Limb (tissue), 2 donors: ENCODE measurements around the gene EPHA1.
A peak's percentile ranks its signal among the peaks of the same experiment; 100 is the strongest.

Source experiments
- DNase-seq, 2 donors: peaks; one replicate each; pipeline ENCODE4 v3.0.0-alpha.2; 2016; ENCODE audit errors: extremely low spot score in 2 of 2

EPHA1 gene

DNA sequence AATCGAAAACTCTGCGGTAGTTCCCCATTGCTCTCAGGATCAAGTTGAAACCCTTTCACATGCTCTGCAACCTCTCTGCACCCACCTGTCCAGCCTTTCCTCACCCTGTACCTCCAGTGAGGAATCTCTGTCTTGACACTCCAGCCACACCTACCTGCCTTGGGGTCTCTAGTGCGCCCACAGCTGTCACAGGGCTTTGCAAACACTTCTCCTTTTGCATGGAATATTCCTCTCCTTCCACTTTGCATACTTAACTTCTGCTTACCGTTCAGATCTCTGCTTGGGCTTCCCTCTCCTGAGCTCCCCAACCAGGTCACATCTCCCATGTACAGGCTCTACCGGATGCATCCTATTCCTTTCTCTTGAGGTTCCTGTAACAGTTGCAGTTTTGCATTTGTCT is 34.1 kb downstream of the EPHA1 start:
- no peak for DNase-seq

DNA sequence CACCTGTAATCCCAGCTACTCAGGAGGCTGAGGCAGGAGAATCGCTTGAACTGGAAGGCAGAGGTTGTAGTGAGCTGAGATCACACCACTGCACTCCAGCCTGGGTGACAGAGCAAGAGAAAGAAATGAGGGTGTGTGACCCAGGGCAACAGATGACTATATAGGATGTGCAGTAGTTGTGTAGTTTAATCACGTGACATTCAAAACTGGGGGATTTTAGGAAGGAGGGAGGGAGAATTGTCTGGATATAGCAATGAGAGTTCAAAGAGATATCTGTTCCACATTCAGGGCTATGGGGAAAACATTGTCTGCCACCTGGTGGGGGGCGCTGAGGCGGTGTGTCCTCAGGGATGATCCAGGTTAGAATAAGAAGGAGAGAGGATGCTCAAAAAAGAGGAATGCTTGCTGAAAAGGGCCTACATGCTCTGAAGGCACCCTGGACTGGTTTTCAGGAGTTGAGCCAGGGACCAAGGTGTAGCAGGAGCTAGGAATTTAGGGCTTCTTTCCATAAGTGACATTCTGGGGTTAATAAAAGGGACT is 35.3 kb downstream of the EPHA1 start:
- DNase-seq = no peak

DNA sequence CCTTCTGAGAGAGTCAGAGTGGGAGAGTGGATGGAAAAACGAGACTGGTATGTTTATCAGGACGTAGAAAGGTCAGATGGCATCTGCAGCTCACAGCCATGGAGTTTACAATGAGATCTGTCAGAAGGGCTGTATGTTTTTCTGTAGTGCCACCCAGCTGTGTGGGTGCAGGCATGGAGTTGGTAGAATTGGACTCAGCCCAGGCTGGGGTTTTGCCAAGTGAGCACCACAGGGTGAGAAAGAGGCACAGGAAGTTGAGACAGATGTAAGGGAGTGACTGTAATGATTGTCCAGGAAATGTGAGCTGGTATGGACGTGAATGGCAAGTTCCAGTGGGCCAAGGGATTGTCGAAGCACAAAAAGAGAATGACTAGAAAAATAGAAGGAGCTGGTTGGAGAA is 36.6 kb downstream of the EPHA1 start:
- no peak for DNase-seq

DNA sequence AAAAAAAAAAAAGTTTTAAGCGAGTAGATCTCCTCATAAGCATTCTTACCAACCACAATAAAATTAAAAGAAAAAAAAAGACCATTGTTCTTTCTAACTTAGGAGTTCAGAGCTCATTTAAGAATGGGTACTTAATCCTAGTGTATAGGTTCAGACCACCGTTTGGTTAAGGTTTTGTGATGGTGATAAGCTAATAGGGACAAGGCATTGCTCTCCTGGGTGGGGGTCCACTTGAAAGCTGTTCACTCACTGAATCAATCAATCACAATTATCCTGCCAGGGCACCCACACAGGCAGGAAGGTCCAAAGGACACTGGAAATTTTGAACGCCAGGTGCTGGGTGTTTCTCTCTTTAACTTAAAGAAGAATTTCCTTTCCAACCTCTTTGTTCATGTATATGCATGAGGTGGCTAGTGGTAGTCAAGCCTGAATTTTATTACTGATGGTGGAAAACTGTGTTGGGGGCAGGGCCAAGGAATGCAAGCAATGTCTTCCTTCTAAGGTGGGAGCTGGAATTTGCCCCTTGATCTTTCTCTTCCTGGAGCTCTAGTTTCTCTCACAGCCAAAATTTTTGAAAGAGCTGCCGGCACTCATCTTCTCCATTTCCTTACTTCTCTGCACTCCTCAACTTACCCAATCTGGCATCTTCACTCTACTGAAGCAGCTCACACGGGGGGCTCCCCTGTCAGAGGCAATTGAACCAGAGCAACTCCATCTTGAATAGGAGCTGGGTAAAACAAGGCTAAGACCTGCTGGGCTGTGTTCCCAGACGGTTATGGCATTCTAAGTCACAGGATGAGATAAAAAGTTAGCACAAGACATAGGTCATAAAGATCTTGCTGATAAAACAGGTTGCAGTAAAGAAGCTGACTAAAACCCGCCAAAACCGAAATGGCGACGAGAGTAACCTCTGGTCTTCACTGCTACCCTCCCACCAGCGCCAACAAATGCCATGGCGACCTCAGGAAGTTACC is 38.7 kb downstream of the EPHA1 start:
- no peak for DNase-seq

DNA sequence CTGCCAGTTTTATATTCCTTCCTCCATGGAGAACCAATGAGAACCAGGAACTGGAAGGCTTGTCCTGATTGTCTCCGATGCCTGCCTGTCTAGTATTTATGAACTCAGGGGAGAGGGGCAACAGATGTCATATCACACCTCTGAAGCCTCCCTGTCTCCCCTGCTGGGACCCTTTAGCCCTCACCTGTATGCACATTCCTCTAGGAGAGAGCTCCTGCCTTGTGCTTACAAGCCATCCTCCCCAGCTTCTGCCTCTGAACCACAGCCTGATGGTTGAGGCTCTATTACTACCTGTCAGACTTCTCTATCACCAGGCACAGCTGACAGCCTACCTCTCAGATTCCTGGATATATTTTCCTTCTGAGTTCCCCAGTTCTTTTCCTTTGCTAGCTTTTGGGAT is 40.3 kb downstream of the EPHA1 start:
- no peak for DNase-seq

DNA sequence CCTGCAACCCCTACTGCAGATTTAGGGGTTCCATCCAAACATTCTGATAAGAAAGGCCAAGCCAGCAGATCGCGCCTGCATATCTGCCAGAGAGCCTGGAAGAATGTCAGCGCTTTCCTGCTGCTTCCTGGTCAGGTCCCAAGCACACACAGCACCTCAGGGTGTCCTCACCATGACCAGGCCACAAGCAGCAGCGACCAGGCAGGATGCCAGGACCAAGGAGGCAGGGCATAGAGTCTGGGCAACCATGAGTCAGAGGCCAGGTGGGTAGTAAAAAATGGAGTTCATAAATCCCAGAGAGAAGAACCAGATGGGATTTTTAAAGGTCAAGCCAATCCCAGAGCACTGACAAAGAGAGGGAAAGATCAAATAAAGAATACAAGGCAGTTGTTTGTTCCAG is 40.7 kb downstream of the EPHA1 start:
- DNase-seq = no peak

DNA sequence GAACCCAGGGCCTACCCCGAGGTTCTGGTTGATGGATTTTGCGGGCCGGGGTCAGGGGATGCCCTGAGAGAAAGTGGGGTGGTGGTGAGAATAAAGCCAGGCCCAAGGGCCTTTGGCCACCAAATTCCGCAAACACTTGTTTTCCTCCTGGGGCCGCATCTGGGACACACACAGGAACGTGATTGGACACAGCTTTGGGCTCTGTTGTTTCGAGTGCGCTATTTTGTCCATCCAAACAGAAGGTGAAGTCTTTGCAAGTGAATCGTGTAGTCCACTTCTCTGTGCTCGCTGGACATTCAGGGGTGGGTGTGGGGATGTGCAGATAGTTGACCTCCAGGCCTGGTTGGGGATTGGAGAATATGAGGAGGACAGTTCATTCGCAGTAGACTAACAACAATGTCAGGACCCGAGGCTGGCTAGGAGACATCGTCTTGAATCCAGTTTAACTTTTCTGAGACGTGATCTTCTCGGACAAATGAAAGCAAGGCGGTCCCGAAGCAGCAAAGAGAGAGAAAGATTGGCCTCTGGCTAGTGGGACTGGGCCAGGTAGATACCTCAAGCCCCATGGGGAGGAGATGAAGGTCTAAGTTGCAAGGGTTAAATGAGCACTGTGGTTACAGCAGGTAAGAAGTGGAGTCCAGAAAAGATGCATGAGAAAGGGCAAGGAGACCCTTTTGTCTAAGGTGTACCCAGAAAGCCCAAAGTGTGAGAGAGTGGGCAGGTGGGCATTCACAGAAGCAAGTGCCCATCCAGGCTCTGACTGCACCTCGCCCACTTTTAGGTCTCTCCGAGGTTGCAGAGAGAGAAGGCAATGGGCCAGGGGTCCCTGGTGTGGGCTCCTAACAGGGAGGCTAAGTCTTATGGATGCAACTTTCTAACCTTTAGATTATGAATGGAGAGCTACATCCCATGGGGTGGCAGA is 45.4 kb downstream of the EPHA1 start:
- DNase-seq = no peak

DNA sequence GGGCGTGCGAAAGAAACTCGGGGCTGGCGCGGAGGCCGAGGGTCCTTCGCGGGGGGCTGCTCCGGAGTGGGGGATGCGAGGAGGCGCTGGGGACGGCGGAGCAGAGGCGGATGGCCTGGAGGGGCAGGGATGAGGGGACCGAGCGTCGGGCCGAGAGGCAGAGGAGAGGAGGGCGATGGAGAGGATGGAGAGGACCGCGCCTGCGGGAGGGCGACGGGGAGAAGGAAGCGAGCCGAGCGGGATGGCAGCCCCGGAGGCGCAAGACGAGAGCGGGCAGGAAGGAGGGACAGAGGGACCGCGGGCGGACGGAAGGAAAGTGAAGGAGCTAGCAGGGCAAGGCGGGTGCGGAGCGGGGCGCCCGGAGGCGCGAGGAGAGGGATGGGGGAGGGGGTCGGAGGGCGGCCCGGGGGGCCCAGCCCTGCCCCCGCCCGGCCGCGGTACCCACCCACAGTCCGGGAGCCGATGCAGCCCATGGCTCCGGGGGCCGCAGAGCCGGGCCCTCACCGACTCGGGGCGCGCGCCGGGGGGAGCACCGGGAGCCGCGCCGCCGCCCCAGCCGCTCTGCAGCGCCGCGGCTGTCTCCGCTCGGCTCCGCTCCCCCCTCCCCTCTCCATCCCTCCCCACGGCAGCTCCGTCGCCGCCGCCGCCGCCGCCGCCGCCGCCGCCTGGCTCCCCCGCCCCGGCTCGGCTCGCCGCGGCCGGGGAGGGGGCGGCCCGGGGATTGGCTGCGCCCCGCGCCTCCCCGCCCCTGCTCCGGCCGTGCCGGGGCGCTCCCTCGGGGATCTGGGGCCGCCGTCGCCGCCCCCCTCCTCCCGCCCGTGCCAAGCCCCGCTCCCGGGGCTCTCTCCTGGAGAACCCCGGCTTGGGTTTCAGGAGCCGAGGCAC is 46.3 kb downstream of the EPHA1 start, which contains the start of gene FAM131B:
Gene FAM131B, minus strand, starts transcription at position 583 of the 885 bp plus-strand sequence. Its CDS starts 110 bp downstream, at position 473.
- DNase-seq = peak in 1 of 2 donors; percentile 69

DNA sequence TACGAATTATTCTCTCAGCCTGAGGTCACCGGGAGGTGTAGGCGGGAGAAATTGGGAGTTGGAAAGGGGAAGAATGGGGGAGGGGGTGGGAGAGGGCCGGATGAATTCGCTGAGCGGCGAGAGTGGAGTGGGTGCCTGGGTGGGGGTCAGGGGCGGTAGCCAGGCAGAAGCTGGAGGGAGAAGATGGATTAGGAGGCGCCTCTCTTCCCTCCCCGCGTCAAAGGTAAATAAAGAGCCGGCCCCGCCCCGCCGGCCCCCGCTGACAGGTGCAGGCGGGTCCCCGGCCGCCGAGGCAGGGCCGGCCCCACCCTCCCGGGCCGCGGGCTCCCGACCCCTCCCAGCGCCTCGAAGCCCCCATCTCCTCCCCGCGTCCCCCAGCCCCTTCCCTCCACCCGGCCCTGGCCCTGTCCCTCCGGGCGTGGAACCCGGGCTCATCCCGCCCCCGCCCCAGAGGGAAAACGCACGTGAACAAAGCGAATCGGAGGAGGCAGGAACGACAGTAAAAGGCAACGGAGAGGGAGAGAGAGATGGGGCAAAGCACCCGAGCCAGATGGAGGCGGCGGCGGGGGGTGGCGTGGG is 47.0 kb downstream of the EPHA1 start:
- DNase-seq = peak in 1 of 2 donors; percentile 50

DNA sequence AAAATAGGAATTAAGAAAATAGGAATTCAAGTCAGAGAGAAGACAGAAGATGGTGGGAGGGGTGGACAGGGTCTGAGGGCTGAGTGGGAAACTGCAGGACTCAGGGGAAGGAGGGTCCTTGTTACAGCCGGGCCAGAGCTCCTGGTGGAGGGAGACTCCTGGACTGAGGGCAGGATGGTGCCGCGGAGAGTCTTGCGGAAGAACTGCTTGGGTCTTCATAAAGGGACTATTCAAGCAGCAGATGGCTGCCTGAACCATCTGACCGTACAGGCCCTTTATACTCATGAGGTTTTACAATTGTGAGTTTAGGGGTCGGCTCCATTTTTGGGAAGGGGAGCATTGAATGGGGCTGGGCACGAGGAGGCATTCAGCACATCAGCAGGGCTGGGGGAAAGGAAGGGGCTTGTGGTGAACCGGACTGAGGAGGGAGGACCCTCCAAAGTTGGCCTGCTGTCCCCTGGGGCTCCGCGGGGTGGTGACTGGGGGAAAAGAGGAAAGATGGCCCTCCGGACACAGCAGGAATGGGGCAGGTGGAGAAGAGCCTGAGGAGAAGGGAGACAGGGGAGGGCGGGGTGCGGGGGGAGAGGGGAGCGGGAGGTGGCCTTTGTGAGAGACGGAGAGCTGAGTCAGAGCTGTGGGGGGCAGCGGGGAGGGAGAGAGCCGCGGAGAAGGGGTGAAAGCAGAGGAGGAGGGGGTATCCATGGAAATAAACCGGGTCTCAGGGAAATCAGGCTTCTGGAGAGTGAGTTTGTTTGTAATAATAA is 47.7 kb downstream of the EPHA1 start:
- peak in 1 of 2 donors; percentile 58 for DNase-seq

DNA sequence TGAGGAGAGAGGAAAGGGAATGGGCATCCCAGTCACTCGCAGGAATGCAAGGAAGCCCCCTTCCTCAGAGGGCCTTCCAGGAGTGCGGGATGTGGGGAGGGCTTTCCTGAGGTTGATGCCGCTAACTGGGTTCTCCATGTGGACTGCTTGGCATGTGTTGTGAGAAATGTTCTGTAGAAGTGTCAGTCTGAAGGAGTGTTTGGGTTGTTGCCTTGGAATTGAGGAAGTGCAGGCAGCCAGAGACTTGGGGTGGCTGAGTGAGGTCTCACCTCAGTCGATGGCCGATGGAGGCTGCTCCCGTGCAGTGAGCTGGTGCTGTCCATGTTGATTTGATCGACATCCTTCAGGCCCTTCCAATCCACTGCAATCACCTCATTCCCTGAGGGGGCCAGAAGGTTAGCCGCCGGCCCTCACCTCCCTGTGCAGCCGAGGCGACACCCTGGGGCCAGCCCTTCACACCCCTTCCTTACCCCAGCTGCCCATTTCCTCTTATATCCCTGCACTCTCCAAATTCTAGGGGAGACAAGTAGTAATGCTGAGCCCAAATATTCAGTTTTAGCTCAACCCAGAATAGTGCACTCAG is 48.8 kb downstream of the EPHA1 start:
- no peak for DNase-seq

DNA sequence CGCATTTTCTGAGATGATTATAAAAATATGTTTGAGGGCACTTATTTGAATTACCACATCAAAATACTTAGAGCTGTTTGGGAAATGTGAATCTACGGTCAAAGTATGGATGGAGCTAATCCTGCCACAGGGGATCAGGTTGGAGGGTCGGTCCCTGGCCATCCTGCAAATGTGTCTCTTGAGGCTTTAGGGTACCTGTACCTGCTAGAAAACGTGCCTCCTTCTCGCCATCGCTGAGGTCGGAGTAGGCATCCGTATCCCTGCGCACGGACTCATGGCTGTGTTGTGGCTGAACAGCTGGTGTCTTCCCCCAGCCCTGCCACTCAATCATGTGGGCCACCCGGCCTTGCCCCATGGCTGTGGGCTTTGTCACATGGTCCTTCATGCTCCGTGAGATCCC is 50.0 kb downstream of the EPHA1 start:
- no peak for DNase-seq

DNA sequence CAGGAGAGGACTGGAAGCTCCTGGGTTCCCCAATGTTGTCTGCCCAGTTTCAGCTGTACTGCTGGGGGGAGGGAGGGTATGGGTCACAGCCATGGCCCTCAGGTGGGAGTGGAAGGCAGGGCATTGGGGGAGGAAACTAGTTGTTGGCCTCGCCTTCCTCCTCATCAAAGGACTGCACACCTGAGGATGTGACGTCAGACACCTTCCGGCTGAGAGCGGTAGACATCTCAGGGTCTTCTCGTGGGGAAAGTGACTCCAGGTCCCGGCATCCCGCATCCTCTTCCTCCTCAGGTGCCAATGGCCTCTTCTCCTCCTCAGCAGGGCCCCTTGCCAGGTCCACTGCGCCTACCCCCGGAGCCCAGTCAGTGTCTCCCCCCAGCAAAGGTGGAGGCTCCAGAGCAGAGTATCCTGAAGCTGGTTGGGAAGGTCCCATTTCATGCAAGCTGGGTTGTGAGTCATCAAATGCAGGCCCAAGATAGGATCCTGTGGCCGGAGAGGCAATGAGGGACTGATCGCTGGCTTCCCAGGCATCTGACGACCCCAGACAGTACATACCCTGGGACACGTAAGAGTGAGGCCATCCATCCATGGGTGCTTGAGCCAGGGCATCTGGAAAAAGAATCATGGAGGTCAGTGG is 52.1 kb downstream of the EPHA1 start:
- DNase-seq = no peak

DNA sequence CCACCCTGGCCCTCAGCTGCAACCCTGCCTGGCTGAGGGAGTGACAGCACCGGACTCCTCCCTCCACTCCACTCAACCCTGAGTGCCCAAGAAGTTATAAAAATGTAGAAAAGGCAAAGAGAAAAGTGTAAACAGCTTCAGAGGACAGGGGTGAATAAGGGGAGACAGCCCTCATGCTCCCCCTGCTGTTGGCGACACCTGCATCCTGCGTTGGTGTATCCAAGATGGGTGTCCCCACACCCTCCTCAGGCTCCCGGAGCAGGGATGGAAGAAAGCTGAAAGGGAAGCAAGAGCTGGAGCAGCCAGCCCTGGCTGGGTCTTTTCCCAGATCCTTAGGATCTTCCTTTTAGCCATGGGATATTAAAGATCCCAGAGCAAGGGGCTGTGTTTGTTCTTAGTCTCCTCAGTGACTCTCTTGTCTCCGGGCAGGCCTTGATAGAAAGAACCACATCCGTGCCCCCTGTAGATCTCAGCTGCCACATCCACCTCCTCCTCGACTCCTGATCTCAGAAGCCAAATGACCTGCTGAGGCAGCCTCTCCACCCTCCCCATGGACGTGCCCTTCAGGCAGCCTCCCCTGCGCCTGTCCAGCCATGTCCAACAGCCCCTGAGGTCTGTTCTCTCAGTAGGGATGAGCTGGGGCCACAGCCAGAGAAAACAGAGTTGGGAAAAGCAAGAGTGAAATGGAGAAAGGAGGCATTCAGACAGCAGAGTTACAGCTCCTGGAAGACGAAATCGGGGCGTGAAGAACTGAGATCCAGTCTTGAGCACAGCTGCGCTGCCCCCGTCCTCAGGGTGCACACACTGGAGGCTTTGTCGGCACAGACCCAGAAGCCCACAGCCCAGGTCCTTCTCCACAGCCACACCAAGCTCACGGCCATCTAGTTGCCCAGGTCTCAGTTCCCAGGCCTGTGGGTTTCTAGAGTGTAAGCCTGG is 52.9 kb downstream of the EPHA1 start:
- DNase-seq = no peak

DNA sequence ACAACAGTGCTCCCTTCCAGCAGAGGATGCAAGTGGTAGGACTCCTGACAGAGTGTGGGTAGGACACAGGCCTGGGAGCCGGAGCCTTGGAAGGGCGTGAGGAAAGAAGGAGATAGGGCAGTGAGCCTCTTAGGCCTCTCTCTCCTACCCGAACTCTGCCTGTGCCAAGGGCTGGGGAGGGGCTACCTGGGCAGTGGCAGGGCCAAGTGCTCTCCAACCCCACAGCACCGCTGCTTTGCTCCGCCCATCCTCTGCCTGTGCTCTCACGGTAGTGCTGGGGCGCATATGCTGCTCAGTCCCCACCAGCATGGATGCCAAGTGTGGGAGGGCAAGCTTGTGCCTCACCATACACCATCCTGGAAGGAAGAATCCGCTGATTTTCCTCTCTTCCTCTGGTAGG is 53.7 kb downstream of the EPHA1 start:
- DNase-seq = no peak

DNA sequence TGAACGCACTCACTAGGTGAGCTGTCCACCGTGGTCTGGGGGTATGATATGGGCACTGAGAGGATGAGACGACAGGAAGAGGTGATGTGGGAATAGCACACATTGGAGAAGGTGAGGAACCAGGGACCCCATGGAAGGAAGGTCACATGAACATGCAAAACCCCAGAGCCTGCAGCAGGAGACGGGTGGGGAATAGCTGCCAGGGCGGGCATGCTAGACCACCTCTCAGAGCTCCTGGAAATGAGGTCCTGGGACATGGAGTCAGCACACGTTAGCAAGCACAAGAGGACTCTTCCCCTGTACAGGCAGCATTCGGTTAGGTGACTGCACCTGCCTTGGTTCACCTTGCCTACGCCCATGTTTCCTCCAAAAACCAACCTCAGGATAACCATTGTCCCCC is 54.3 kb downstream of the EPHA1 start:
- DNase-seq = no peak

DNA sequence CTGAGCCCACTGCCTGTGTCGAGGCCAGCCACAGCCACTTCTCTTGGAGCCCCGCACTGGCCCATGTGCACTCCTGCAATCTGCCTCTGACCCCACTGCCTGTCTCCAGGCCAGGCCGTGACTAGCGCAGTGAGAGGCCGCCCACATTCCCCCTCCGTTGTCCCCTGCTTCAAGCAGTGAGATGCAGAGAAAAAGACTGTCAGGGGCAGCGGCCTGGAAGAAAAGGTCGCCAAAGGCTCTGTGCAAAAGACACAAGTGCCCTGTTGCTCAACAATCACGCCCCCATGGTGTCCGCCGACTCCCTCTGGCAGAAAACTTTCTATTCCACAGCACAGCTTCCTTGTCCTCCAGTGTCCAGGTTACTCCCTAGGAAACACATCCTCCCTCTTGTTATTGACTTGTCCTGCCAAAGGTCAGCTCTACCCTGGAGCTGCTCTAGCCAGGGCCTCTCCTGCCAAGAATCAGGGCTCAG is 56.1 kb downstream of the EPHA1 start:
- DNase-seq = no peak

DNA sequence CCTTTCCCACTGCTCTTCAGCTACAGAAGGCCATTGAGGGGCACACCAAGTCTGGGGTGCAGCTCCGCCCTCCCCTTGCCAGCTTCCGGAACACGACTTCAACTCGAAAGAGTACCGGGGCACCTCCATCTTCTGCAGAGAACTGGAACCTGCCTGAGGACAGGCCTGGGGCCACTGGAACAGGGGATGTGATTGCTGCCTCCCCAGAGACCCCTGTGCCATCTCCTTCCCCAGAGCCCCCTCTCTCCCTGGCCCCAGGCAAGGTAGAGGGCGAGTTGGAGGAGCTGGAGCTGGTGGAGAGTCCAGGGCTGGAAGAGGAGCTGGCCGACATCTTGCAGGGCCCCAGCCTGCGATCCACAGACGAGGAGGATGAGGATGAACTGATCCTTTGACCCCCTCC is 57.1 kb downstream of the EPHA1 start:
- DNase-seq = no peak
